Dermis microvascular lymphatic vessel endothelial cell (primary cell): ENCODE results near the gene CHST8. TPM values are rescaled to one million over a fixed set of nuclear protein-coding genes. Genes with fewer than 3 reads are reported as not detected.
"Not testable (repeated sequence)": the region's sequence is repeated elsewhere in the genome, so short reads cannot be mapped to it uniquely, and the experiment has no call there.

Experiments used
- DNase-seq, 2 donors: peaks; one replicate each; pipeline versions ENCODE4 v3.0.0 to v3.0.0-alpha.2; 2010; ENCODE audit warnings: low read depth in 2 of 2
- total RNA-seq: library from RNA; depleted of rRNA; stranded (reverse); fragments of >200 nt; gene quantifications from 2 replicates; pipeline ENCODE4 v1.2.1, GENCODE V29; 2014

CHST8 gene
- total RNA-seq, 1 donor from 2014 or later, result under 0.01 TPM

GRCh38 chr19:33641956-33642498 is 20.3 kb downstream of the CHST8 start:
- DNase-seq, result no peak

- no peak for DNase-seq
Measured at GRCh38 chr19:33644284-33644836, 22.6 kb downstream of the CHST8 start.

- no peak for DNase-seq
Measured at GRCh38 chr19:33646306-33646705, 24.6 kb downstream of the CHST8 start.

- DNase-seq, result no peak
Measured at GRCh38 chr19:33647146-33647545, 25.4 kb downstream of the CHST8 start.

GRCh38 chr19:33649627-33650305 is 28.0 kb downstream of the CHST8 start:
- DNase-seq, result no peak

GRCh38 chr19:33653684-33654083 is 31.9 kb downstream of the CHST8 start:
- no peak for DNase-seq

- DNase-seq, result no peak
Measured at GRCh38 chr19:33654840-33655508, 33.2 kb downstream of the CHST8 start.

- DNase-seq, result no peak
Measured at GRCh38 chr19:33659835-33660234, 38.1 kb downstream of the CHST8 start.

GRCh38 chr19:33660410-33661124 is 38.8 kb downstream of the CHST8 start:
- DNase-seq, result no peak

GRCh38 chr19:33661336-33661735 is 39.6 kb downstream of the CHST8 start:
- no peak for DNase-seq

GRCh38 chr19:33662391-33663092 is 40.8 kb downstream of the CHST8 start:
- DNase-seq, result no peak

GRCh38 chr19:33663316-33663715 is 41.6 kb downstream of the CHST8 start:
- DNase-seq, result not testable (repeated sequence)

- DNase-seq, result no peak
Measured at GRCh38 chr19:33664744-33665143, 43.0 kb downstream of the CHST8 start.

GRCh38 chr19:33665776-33666595 is 44.2 kb downstream of the CHST8 start:
- DNase-seq, result no peak

GRCh38 chr19:33667141-33667650 is 45.4 kb downstream of the CHST8 start:
- DNase-seq, result no peak

- DNase-seq, result no peak
Measured at GRCh38 chr19:33667881-33668280, 46.1 kb downstream of the CHST8 start.

GRCh38 chr19:33668968-33669367 is 47.2 kb downstream of the CHST8 start:
- DNase-seq, result no peak

GRCh38 chr19:33669376-33669775 is 47.6 kb downstream of the CHST8 start:
- DNase-seq, result no peak

- DNase-seq, result no peak
Measured at GRCh38 chr19:33670398-33670797, 48.6 kb downstream of the CHST8 start.

GRCh38 chr19:33671211-33671610 is 49.5 kb downstream of the CHST8 start:
- no peak for DNase-seq
